ENCODE data around the gene TJAP1.

Gene TJAP1, protein sequence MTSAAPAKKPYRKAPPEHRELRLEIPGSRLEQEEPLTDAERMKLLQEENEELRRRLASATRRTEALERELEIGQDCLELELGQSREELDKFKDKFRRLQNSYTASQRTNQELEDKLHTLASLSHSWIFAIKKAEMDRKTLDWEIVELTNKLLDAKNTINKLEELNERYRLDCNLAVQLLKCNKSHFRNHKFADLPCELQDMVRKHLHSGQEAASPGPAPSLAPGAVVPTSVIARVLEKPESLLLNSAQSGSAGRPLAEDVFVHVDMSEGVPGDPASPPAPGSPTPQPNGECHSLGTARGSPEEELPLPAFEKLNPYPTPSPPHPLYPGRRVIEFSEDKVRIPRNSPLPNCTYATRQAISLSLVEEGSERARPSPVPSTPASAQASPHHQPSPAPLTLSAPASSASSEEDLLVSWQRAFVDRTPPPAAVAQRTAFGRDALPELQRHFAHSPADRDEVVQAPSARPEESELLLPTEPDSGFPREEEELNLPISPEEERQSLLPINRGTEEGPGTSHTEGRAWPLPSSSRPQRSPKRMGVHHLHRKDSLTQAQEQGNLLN

GRCh38 chr6:43477235-43478007 lies at the start of gene TJAP1:
Gene TJAP1, plus strand, starts transcription at chr6:43477570. Its CDS starts 21,432 bp downstream, at chr6:43499002.
- peak; percentile 93 for DNase-seq

- DNase-seq = no peak
Observed at GRCh38 chr6:43428112-43428570, 49.2 kb upstream of the TJAP1 start.

GRCh38 chr6:43428874-43429273 lies 48.5 kb upstream of the TJAP1 start:
- DNase-seq = no peak

DNA sequence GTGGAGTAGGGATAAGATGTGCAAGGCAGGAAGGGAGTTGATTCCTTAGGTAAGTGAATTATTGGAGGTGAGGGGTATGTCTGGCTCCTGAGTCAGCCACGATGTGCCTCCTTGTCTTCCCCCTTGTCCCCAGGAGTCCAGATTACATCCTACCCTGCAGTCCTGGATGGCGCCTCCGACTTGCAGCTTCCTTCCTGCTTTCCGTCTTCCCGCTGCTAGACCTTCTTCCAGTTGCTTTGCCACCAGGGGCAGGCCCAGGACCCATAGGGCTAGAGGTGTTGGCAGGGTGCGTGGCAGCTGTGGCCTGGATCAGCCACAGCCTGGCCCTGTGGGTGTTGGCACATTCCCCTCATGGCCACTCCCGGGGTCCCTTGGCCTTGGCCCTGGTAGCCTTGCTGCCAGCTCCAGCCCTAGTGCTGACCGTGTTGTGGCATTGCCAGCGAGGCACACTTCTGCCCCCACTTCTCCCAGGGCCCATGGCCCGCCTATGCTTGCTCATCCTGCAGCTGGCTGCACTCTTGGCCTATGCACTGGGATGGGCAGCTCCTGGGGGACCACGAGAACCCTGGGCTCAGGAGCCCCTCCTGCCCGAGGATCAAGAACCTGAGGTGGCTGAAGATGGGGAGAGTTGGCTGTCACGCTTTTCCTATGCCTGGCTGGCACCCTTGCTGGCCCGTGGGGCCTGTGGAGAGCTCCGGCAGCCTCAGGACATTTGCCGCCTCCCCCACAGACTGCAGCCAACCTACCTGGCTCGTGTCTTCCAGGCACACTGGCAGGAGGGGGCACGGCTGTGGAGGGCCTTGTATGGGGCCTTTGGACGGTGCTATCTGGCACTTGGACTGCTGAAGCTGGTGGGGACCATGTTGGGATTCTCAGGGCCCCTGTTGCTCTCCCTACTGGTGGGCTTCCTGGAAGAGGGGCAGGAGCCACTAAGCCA lies 45.1 kb upstream of the TJAP1 start:
- no peak for DNase-seq

GRCh38 chr6:43433148-43433547 lies 44.2 kb upstream of the TJAP1 start:
- no peak for DNase-seq

- DNase-seq = no peak
Observed at GRCh38 chr6:43434001-43434840, 43.1 kb upstream of the TJAP1 start.

DNA sequence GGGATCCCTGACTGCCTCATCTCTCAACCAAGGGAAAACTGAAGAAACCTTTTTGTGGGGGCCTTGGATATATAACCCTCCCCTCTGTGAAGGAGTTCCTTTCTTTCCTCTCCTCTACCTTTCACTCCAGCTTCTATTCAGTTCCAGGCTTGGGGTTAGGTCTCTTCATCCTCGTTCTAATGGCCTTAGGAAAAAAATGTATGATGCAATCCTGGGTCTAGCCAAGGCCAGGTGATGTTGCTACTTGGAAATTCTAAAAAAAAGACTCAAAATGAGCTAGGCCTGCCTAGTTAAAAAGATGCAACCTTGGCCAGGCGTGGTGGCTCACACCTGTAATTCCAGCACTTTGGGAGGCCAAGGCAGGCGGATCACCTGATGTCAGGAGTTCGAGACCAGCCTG lies 42.4 kb upstream of the TJAP1 start:
- no peak for DNase-seq

DNA sequence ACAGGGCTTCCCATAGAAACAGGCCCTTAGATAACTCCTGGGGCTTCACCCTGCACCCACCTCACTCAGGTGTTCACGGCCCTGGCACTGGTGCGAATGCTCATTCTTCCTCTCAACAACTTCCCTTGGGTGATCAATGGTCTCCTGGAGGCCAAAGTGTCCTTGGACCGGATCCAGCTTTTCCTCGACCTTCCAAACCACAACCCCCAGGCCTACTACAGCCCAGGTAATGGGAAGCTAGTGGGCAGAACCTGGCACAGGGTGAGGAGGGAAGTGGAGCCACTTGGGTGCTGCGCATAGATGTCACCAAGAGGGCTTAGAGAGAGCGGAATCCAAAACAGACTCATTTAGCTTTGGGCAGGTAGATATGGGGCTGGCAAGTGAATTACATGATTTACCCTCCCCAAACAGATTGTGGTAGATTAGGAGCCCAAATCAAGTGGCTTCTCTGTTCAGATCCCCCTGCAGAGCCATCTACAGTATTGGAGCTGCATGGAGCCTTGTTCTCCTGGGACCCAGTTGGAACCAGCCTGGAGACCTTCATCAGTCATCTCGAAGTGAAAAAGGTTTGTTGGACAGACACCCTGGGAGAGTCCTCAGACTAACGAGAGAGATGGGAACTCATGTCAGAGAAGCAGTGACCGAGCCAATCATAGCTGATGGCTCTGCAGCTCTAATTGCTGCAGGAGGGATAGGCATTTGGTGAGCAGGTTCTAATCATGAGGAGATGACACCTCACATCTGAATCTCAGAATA lies 41.5 kb upstream of the TJAP1 start:
- DNase-seq = no peak

DNA sequence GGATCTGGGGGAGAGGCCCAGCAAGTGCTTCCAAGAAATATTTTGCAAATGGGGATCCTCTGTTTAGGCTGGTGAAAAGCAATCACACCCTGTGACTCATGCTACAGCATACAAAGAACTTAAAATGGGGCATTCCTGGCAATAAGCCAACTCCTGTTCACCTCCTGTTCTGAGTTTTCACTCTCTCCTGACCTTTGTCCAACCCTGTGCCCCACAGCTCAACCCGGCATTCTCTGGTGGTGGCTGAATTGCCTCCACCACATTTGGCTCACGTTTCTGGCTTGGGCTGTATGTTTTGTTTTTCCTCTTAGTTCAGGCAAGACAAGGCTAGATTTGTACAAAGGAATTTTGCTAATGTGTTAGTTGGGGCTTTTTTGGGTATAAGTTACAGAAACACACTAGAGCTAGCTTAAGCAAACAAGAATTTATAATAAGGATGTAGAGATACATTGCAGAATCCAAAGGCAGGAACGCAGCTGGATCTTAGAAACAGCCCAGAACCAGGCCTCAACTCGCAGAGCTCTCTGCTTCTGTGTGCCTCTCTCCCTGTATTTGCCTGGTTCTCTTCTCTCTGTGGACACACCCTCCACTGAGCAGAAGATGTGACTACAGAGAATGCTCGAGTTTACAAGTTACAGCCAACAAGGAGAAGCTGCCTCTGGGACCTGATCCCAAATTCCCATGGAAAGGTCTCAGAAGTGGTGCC lies 40.6 kb upstream of the TJAP1 start:
- DNase-seq = no peak

- DNase-seq = no peak
Observed at GRCh38 chr6:43437700-43438099, 39.7 kb upstream of the TJAP1 start.

DNA sequence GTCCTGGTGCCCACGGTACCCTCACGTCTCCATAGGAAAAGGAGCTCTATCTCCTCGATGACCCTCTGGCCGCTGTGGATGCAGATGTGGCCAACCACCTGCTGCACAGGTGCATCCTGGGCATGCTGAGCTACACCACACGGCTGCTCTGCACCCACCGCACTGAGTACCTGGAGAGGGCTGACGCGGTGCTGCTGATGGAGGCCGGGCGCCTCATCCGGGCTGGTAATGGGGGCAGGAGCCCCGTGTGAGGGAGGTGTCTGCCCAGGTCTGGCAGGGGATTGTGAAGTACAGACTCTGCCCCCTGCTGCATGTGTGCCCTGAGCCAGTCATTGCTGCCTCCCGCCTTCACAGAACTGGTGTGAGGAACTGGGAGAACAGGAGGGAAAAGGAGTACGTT lies 34.4 kb upstream of the TJAP1 start:
- no peak for DNase-seq

- DNase-seq = no peak
Observed at GRCh38 chr6:43444036-43444435, 33.3 kb upstream of the TJAP1 start.

- no peak for DNase-seq
Observed at GRCh38 chr6:43444582-43444981, 32.8 kb upstream of the TJAP1 start.

DNA sequence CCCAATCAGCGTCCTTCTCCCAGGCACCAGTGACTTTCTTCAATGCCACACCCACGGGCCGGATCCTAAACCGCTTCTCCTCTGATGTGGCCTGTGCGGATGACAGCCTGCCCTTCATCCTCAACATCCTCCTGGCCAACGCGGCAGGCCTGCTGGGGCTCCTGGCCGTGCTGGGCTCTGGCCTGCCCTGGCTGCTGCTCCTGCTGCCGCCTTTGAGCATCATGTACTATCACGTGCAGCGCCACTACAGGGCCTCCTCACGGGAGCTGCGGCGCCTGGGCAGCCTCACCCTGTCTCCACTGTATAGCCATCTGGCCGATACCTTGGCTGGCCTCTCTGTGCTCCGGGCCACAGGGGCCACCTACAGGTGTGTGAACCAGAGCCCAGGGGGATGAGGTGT lies 31.8 kb upstream of the TJAP1 start:
- DNase-seq = no peak

DNA sequence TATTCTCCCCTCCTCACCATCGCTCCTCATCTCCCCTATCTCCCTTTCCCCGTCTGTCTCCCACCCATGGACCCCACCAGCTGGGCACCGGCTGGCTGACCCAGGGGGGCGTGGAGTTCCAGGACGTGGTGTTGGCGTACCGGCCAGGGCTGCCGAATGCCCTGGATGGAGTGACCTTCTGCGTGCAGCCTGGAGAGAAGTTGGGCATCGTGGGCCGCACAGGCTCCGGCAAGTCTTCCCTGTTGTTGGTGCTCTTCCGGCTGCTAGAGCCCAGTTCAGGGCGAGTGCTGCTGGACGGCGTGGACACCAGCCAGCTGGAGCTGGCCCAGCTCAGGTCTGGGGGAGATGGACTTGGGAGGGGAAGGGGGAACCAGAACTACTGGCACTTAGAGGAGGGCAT lies 29.8 kb upstream of the TJAP1 start:
- no peak for DNase-seq

DNA sequence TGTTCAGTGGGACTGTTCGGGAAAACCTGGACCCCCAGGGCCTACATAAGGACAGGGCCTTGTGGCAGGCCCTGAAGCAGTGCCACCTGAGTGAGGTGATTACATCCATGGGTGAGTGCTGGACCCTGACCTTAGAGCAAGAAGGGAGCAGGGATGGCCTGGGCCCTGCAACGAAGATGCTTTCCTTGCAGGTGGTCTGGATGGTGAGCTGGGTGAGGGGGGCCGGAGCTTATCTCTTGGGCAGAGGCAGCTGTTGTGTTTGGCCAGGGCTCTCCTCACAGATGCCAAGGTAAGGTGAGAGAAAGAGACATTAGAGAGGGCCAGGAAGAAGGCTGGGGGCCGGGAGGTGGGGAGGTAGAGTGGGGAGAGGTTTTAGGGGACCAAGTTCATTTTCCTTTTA lies 28.5 kb upstream of the TJAP1 start:
- DNase-seq = no peak

DNA sequence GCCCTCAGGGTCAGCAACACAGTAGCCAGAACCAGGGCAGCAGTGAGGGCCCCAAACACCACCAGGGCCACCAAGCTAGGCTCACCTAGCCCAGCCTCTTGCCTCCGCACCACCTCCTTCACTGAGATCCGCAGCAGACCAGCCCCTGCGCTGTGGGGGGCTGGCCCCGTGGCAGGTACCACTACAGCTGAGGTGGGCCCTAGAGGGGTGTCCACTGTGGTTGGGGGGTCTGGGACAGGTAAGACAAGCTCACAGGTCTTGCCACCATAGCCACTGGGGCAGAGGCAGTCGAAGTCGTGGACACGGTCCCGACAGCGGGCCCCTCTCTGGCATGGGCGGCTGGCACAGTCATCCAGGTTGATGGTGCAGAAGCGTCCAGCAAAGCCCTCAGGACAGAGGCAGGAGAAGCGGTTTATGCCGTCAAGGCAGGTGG lies 26.7 kb upstream of the TJAP1 start:
- DNase-seq = no peak

DNA sequence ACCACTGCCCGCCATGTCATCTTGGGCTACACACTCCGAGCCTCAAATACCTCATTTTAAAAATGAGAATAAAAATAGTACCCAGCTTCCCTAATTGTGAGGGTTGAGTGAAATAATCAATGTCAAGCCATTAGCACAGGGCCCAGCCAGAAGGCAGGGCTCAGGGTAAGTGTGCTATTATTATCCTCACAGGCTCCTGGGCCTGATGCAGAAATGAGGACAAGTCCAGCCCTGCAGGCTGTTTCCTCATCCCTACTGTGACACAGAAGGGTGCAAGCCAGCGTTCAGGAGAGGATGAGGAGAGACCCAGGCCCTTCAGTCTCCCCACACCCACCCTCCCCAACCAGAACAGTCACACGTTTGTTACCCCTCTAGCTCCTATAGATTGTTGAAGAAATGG lies 26.0 kb upstream of the TJAP1 start:
- no peak for DNase-seq

DNA sequence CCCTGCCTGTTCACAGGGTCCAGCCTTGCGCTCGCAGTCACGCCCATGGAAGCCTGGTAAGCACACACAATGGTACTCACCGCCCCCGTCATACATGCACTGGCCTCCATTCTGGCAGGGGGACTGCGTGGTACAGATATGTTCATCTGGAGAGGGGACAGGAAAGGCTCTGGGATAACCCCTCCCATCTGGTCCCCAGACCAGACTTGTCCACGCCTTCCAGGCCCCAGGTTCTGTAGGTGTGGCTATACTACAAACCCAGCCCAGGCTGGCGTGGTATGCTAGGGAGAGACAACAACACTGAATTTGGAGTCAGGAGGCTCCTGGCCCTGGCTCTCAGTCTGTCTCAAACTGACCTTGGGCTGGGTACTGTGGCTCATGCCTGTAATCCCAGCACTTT lies 25.4 kb upstream of the TJAP1 start:
- no peak for DNase-seq

DNA sequence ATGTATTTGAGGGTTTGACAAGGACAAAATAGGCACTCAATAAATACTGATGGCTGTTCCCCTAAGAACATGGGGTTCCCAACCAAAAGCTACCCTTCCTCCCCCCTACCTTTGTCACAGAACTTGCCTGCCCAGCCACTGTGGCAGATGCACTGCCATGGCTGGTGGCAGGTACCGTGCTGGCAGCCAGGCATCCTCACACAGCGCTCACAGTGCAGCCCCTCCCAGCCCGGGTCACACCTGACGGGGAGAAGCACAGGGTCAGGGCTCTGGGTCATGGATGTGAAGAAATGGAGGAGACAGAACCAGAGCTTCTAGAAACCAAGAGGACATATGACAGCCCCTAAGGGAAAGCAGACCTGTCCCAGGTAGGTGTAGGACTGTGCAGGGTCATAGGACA lies 24.5 kb upstream of the TJAP1 start:
- no peak for DNase-seq

All from activated effector memory CD4-positive, alpha-beta T cell treated with Interleukin-2 at 50 U/mL for 16 hours (primary cell).